Colon (tissue), 2 donors: ENCODE data around the gene SLC5A11.
"Not testable (repeated sequence)": the region's sequence is repeated elsewhere in the genome, so short reads cannot be mapped to it uniquely, and the experiment has no call there.

Source experiments
- FAIRE-seq: peaks from 2 replicates; lab custom pipeline; 2012; peaks lifted over from hg19 to GRCh38; lab: Jason Lieb, UNC
- donor health status: control.
- donor health status: control.

Gene SLC5A11, protein sequence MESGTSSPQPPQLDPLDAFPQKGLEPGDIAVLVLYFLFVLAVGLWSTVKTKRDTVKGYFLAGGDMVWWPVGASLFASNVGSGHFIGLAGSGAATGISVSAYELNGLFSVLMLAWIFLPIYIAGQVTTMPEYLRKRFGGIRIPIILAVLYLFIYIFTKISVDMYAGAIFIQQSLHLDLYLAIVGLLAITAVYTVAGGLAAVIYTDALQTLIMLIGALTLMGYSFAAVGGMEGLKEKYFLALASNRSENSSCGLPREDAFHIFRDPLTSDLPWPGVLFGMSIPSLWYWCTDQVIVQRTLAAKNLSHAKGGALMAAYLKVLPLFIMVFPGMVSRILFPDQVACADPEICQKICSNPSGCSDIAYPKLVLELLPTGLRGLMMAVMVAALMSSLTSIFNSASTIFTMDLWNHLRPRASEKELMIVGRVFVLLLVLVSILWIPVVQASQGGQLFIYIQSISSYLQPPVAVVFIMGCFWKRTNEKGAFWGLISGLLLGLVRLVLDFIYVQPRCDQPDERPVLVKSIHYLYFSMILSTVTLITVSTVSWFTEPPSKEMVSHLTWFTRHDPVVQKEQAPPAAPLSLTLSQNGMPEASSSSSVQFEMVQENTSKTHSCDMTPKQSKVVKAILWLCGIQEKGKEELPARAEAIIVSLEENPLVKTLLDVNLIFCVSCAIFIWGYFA

DNA sequence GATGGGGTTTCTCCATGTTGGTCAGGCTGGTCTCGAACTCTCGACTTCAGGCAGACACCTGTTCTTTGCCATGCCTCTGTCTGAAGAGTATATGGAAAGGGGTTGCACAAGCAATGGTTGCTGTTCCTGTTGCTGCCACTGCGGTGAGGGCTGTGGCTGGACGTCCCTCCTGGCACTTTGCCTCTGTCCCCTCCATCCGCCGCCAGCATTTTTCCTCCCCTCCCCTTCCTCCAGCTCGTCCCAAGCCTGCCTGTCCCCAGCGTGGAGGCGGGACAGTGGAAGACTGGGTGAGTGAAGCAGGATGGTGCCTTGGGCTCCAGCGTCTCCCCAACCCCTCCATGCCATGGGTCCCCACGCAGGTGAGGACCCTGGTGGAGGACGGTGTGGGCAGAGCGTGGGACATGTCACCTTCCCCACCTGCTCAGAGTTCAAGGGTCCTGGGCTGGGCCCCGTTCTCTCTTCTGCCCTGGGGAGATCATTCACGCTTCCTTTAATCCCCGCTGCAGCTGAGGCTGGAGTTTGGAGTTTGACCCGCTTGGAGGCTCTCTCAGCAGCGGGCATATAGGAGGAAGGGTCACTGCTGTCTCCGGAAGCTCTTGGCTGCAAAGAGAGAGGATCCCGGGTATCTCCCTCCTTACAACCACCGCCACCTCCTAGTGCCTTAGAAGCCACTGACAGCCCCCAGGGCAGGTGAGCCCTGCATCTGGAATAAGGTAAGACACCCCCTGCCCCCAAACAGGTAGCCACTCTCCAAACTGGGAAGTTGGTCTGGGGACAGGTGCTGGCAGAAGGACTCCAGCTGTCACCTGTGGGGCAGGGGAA, at the start of gene SLC5A11:
Gene SLC5A11, plus strand, starts transcription at position 238 of the 822 bp plus-strand sequence. CDS start 12,681 bp downstream, outside the sequence.
- no peak for FAIRE-seq

DNA sequence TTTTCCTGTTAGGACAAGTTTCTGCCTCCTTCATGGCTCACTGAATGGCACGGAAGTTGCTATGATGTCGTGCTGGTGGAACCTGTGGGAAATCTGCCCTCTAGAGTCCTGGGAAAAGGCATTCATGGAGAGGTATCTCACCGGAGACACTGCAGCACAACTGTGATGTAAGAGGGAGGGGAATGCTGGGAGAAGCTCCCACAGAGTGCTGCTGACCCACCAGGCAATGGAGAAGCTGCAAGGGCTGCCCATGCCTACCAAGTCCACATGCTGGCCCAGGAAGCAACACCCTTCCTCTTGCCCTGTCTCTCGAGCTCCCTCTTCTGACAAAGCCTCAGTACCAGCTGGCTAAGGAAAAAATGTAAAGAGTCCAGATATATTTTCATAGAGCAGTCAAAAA, 45.2 kb upstream of the SLC5A11 start:
- FAIRE-seq, result no peak

DNA sequence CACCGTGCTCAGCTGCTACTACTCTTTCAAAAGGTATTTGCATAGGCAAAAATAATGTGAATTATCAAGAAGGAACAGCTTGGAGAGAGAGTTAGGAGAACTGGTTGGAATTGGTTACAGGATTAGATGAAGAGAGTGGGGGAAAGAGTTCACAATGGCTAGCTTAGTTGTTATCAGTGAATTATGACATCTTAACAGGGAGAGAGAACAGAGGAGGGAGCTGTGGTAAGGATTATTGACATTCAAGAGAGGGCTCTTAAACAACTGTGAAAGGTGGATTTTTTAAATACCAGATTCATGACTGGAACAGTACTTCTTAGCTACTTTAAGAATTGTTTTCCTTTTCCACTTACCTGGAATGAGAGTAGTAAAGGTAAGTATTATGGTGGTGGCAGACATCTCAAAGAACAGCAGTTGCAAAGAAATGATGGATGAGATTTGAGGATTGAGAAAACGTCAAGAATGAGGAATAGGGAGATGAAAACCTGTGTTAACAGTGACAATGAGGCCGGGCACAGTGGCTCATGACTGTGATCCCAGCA, 43.9 kb upstream of the SLC5A11 start:
- FAIRE-seq, result no peak

DNA sequence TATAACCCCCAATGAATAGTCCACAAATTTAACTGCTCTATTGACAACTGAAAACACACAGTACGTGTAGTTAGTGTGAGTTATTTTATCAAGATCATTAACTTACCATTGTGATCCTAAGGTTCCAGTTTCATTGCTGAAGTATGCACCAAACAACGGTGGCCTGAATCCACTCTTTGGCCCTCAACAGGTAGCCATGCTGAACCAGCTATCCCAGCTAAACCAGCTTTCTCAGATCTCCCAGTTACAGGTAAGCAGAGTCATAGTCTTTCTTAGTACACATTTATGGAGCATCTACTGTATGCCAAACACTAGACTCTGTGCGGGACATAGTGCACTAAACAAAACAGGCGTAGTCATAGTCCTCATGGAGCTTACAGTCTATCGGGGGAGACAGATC, 40.3 kb upstream of the SLC5A11 start:
- FAIRE-seq, result no peak

DNA sequence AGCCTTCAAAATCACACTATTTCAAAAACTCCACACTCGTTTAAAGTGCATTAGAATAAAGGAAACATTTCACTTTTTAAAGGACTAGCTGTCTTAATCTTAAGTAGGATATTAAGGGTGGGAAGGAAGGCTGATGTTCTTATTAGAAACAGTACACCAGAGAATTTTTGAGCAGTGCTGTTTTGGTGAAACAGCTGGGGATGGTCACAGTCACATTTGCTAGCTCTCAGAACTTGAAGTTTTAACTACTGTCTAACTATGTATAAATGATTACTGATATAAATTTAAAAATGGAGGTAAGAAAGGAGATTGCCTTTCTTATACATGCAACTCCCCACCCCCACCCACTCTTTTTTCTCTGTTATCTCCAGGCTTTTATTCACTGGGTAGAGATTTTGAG, 38.5 kb upstream of the SLC5A11 start:
- no peak for FAIRE-seq

DNA sequence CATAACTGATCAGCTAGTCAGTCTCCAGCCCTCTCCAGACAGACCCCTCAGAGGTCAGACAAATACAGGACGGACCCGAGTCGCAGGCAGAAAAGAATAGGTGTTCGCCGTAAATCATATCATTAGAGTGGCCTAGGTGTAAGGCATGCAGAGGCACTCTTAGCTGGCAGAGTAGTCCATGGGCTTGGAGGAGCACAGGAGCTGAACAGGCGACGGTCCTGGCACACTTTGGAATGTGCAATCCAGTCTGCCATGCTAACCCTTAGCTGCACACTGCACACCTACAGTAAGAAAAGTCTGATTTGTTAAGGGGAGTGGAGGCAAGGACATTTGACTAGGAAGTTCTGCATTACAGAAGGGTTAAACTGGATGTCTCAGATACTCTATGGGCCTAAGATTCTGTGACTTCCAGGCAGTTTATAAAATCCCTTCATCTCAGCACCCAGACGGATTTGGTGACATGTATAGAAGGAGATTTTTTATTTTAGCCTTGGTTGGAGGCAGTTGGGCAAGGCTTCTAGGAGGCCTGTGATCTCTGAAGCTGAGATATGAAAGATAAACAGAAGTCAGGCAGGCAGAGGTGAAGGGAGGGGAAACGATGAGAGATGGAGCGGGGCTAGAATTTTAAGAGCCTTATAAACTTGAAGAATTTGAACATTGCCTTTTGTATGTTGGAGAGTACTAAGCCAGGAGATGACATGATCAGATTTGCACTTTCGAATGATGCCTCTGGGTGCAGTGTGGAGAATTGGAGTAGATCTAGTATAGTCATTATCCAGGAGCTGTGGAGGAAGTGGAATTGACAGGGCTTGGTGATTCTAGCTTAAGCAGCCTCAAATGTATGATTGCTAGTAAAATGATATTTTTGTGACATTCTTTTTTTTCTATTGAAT, 34.6 kb upstream of the SLC5A11 start:
- FAIRE-seq, result no peak

DNA sequence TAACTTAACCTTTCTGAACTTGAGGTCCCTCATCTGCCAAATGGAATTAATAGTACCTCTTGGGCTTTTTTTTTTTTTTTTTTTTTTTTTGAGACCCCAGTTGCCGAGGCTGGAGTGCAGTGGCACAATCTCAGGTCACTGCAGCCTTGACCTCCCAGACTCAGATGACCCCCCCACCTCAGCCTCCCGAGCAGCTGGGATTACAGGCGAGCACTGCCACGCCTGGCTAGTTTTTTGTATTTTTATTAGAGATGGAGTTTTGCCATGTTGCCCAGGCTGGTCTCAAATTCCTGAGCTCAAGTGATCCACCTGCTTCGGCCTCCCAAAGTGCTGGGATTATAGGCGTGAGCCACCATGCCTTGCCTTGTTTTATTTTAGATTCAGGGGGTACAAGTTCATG, 33.0 kb upstream of the SLC5A11 start:
- FAIRE-seq, result not testable (repeated sequence)

DNA sequence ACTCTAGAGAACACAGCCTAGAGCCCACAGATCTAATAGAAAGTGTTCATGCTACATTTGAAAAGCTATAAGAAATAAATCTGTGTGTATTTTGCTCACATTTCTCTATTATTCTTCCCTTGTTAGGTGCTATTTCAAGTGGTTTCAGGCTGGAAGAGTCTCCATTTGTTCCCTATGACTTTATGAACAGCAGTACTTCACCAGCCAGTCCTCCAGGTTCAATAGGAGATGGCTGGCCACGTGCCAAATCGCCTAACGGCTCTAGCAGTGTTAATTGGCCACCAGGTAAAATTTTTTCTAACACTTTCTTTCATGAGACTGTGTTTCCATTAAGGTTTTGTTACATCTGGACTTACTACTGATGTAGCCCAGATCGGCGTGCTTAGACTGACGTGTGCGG, 30.7 kb upstream of the SLC5A11 start:
- FAIRE-seq, result no peak

DNA sequence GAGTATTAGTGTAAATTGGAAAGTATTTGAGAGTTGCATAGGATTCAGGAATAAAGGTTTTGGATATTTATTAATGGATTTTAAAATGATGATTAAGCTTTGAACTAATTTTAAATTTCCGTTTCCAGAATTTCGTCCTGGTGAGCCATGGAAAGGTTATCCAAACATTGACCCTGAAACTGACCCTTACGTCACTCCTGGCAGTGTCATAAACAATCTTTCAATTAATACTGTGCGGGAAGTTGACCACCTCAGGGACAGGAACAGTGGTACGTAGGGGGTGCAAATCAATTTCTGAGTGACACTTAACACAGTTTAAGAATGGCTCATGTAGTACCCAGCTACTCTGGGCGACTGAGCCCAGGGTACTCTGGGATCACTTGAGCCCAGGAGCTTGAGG, 29.1 kb upstream of the SLC5A11 start:
- no peak for FAIRE-seq

DNA sequence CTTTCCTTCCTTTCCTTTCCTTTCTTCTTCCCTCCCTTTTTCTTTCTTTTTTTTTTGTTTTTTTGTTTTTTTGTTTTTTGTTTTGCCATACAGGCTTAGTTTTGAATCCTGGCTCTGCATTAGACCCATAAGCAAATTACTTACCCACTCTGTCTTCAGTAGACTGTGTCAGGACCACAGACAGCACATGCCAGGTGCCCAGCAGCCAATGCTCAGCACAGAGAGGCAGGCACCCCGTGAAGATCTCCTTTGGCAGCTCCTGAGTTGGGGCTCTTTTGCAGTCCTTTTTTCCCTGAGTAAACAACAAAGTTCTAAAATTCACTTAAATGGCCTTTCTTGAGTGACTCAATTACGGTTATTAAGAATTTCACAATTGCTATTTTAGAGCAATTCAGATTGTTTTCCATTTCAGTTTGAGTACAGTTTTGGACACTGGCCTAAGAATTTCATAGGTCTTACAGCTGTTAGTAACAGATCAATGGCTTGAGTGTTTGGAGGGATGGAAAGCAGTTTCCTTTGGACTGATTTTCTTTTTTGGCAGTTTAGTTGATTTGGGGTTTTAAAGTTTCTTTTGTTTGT, 26.2 kb upstream of the SLC5A11 start:
- no peak for FAIRE-seq

DNA sequence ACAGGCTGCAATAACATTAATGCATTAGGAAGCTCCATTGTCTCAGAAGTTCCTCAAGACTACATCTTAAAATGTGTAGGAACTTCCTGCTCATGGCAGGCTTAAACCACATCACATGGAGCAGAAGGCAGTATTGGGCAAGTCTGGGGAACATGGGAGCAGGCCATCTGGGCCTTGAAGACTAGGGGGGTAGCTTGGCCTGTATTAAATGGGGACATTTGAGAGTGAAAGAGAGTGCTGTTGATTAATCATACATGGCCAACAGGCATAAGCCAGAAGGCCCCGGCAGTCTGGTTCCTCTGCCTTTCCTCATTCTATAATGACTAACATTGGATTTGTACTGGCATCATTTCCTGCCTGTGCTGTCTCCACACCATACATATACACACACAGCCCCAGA, 25.2 kb upstream of the SLC5A11 start:
- no peak for FAIRE-seq

DNA sequence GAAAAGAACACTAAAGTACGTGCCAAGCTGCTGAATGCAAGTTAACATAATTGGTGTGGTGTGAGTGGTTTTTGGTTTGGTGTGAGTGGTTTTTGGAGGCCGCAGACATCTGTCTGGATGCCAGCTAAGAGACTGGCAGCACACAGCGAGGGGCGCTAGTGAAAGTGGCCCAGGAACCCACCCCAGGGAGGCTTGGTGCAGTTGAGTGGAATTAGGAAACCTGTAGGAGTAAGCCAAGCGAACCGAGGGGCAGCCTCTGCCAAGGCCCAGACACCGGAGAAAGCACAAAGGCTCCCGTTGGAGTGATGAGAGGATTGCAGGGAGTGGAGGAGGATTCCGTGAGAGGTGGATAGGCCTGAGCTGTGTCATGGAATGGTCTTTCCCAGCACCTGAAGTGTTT, 24.6 kb upstream of the SLC5A11 start:
- FAIRE-seq, result no peak

DNA sequence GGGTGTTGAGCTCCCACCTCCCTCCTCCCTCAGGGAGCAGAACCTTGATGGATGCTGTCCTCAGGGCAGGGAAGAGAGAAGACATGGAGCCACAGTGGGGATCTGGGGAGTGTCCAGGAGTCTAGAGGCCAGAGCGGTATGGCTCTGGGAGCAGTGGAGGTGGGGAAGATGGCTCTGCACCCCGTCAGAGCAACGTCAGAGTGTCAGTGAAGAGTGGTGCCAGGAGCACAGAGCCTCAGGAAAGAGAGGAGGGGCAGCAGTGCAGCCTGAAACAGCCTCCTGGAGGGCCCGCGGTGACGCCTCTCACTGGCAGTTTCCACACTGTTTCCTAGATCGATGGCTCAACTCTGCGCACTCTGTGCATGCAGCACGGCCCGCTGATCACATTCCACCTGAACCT, 23.2 kb upstream of the SLC5A11 start:
- no peak for FAIRE-seq

DNA sequence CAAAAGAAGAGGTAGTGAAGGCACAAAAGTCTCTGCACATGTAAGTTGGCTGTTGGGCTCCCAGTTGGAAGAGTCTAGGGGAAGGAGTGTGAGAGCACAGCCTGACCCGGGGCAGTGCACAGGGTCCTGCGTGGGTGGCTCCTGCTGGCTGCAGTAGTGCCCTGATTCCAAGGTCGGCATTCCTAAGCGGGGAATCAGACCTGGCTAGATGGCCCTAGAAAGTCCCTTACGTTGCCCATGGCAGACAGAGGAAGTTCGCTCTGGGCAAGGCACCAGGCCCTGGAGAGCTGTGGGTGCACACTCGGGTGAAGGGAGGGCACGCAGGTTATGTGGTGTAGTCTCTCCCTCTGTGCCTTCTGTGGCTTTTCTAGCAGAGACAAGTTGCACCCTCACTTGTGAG, 22.8 kb upstream of the SLC5A11 start:
- FAIRE-seq, result no peak

DNA sequence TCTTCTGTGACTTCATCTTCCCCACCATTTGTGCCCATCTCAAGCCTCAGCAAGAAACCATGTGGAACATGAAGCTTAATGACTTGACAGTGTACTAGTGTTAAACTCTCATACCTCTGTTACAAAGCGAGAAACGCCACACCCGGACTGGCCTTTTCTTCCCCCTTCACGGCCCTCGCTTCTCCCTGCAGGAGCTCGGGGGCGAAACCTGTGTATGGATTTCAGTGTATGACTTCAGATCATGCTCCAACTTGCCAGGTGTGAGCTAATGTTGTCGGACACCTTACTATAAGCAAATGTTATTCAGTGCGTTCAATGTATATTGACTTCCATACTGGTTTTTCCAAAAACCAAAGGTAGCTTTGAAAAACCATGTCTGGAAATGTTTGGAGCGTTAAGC, 20.1 kb upstream of the SLC5A11 start:
- FAIRE-seq, result no peak

DNA sequence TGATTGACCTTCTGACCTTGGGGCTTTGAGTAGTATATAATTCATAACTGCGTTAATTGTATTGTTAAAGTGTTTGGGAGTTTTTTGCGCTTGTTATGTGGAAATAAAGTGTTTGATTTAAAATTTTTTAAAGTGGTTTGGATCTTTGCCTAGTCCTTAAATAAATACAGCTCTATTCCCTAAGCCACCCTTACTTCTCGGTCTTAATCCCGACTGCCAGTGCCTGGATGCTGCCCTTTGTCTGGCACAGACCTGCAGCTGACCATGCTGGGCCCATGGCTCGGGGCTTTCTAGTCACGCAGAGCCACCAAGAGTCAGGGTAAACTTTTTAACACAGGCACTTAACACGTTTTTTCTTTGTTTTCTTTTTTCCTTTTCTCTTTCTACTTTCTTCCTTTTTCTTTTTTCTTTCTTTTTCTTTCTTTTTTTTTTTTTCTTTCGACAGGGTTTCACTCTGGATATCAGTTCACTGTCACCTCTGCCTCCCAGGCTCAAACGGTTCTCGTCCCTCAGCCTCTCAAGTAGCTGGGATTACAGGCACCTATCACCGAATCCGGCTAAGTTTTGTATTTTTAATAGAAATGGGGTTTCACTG, 19.6 kb upstream of the SLC5A11 start:
- FAIRE-seq, result no peak

DNA sequence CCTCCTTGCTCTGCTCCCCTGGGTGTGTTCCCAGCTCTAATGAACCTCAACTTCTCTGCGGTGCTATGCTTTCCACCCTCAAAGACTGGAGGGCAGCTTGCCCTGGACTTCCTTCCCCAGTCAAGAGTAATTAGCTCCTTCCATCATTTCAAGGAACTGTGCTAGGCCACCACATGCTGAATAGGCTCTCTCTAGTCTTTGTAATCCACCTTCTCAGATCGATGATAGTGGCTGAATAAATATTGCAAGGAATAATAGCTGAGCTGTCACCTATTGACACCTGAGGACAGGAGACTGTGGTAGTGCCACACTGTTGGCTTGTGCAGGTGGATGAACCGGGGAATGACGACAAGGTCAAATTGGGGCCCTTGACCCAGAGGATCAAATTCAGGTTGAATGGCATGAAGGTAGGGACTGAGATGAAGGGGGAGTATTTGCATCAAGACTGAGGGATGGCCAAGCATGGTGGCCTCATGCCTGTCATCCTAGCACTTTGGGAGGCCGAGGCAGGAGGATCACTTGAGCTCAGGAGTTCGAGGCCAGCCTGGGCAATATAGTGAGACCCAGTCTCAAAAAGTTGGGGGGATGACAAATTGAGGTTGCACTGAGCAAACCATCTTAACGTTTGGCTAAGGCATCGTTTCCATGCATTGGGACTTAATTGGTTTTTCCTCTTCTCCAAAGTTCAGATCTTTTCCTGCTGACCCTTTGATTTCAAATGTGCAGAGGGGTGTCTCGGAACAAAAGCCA, 18.8 kb upstream of the SLC5A11 start:
- no peak for FAIRE-seq

DNA sequence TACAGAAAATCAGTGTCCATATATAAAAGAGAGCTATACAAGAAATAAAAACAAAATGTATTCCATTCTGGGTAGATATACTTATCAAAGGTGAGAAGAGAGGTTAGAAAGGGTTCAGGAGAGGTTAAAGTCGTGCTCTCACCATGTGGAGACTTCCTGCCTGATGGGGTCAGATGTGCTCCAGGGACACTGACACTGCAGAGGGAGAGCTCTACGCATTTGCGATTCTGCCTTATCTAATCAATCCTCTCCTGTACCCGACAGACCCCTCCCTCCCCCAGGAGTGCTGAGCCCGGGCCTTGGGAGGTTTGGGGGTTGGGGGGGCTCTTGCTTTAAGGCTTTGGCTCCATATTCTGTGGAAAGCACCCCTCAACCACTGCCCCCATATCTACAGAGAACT, 16.6 kb upstream of the SLC5A11 start:
- FAIRE-seq, result no peak

DNA sequence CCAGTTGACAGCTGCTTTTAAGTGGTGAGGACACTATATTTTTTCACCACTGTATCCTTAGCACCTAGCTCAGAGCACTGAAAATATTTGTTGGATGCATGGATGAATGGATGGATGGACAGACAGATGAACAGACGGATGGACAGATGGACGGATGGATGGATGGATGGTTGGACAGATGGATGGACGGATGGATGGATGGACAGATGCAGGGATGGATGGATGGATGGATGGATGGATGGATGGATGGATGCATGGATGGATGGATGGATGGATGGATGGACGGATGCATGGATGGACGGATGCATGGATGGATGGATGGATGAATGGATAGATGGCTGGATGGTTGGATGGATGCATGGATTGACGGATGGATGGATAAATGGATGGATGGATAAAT, 12.4 kb upstream of the SLC5A11 start:
- no peak for FAIRE-seq
